Hepatocyte (in vitro differentiated cells): ENCODE measurements around the gene FAM171A2.

ENCODE experiments used
- CTCF ChIP-seq: fragments of 200-600 bp; sonication (generic); IDR thresholded peaks from 2 replicates; pipeline ENCODE4 v1.5.1; 2016; ENCODE audit warnings: antibody characterized with exemption, mild to moderate bottlenecking; ENCODE audit not compliant: poor library complexity
- EZH2 ChIP-seq: fragments of 200-600 bp; sonication (generic); IDR thresholded peaks from 2 replicates; pipeline ENCODE4 v1.6.1; 2016; ENCODE audit warnings: antibody characterized with exemption, mild to moderate bottlenecking, borderline replicate concordance

GRCh38 chr17:44317545-44317944 lies 46.1 kb downstream of the FAM171A2 start:
- TF ChIP-seq CTCF, result no peak
- no peak for TF ChIP-seq EZH2
